Sigmoid colon (tissue), 7 donors: ENCODE data around the gene KRTAP13-1. TPM values are rescaled to one million over a fixed set of nuclear protein-coding genes. Genes with fewer than 3 reads are reported as not detected.

Source experiments
- DNase-seq: peaks from one replicate; pipeline ENCODE4 v3.0.0-alpha.2; 2019
- H3K27ac ChIP-seq, 4 donors: fragments of 200-600 bp; sonication (generic); one replicate each; pipeline ENCODE4 v1.5.1; 2016 to 2019; ENCODE audit warnings: mild to moderate bottlenecking in 1 of 4
- H3K27me3 ChIP-seq, 3 donors: fragments of 200-600 bp; sonication (generic); one replicate each; pipeline ENCODE4 v1.5.1; 2019; ENCODE audit warnings: mild to moderate bottlenecking in 1 of 3
- H3K36me3 ChIP-seq, 4 donors: fragments of 200-600 bp; sonication (generic); one replicate each; pipeline ENCODE4 v1.5.1; 2016 to 2019
- H3K4me1 ChIP-seq, 4 donors: fragments of 200-600 bp; sonication (generic); one replicate each; pipeline ENCODE4 v1.5.1; 2017 to 2019
- H3K4me3 ChIP-seq, 4 donors: fragments of 200-600 bp; sonication (generic); one replicate each; pipeline ENCODE4 v1.5.1; 2017 to 2019; ENCODE audit warnings: mild to moderate bottlenecking in 2 of 4, moderate library complexity in 1 of 4
- H3K9me3 ChIP-seq, 4 donors: fragments of 200-600 bp in 3 of 4; sonication (generic) in 3 of 4; one replicate each; pipeline versions ENCODE4 v1.5.1 to v1.6.1; 2013 to 2019
- CTCF ChIP-seq, 4 experiments: fragments of 450-650 bp in 3 of 4; fragments of 200-600 bp in 1 of 4; IDR thresholded peaks; one replicate each; pipeline ENCODE4 v1.5.1; 2016 to 2019; ENCODE audit warnings: antibody characterized with exemption in 4 of 4, mild to moderate bottlenecking in 3 of 4, moderate library complexity in 2 of 4
- EP300 ChIP-seq, 4 donors: sonication (generic); formaldehyde crosslinking; IDR thresholded peaks; one replicate each; pipeline ENCODE4 v1.6.1; 2017; ENCODE audit warnings: antibody characterized with exemption in 4 of 4
- POLR2A ChIP-seq, 2 donors: fragments of 450-650 bp; IDR thresholded peaks; one replicate each; pipeline ENCODE4 v1.6.1; 2016; ENCODE audit warnings: antibody characterized with exemption in 2 of 2, mild to moderate bottlenecking in 2 of 2, moderate library complexity in 2 of 2
- POLR2AphosphoS5 ChIP-seq, 4 donors: sonication (generic); formaldehyde crosslinking; IDR thresholded peaks; one replicate each; pipeline ENCODE4 v1.6.1; 2017; ENCODE audit warnings: antibody characterized with exemption in 4 of 4
- WGBS, 2 donors: extraction: QIAGEN DNeasy Blood & Tissue Kit; methylation state at CpG; one replicate each; pipeline ENCODE4 v1.1.7; 2013; 5-methylcytosine and 5-hydroxymethylcytosine counted together
- intact Hi-C: fragments of 100-400 bp; cut with DNase I; formaldehyde crosslinking; loops from one replicate; pipeline ENCODE4 v1.15.1; 2023
- polyA plus RNA-seq, 3 donors: library from polyadenylated mRNA; stranded (reverse); fragments of 200-250 nt; gene quantifications; one replicate each; pipeline ENCODE4 v1.2.3, GENCODE V29; 2013
- total RNA-seq, 4 donors: library from RNA; depleted of rRNA; stranded (reverse); fragments of >200 nt; gene quantifications; one replicate each; pipeline ENCODE4 v1.1.0, GENCODE V29; 2016
- donor health status: healthy with polysubstance abuse.
- donor health status: Bipolar disorder and iron deficiency.
- donor health status: healthy.

KRTAP13-1 gene
- not detected for total RNA-seq
- not detected for polyA plus RNA-seq

GRCh38 chr21:30395731-30396130 is at the start of gene KRTAP13-1:
Gene KRTAP13-1 (plus strand): TSS chr21:30396031. CDS start chr21:30396087, 56 bp downstream.
- no peak within 1 kb of the TSS for H3K27ac ChIP-seq
- 67 to 73% methylated on average over 4 of the region's 4 CpGs for WGBS, 2 donors
- no peaks in the 10 kb centered on the region for H3K27me3 ChIP-seq
- no peak for DNase-seq
- peaks cover 0 to 3% (median 0%) of the 10 kb centered on the region in 4 donors for H3K9me3 ChIP-seq
- intact Hi-C loops, result no loop called here
- no peaks in the 10 kb centered on the region for H3K4me1 ChIP-seq
- no peak for TF ChIP-seq POLR2AphosphoS5 (IDR thresholded peaks at IDR 0.05)
- TF ChIP-seq POLR2A (IDR thresholded peaks at IDR 0.05), result no peak
- TF ChIP-seq EP300 (IDR thresholded peaks at IDR 0.05), result no peak
- TF ChIP-seq CTCF (IDR thresholded peaks at IDR 0.05), result no peak
- no peak within 1 kb of the TSS for H3K4me3 ChIP-seq
- no peaks in the 10 kb centered on the region for H3K36me3 ChIP-seq

GRCh38 chr21:30348506-30348905 is 47.3 kb upstream of the KRTAP13-1 start, which contains the start of gene KRTAP23-1:
Gene KRTAP23-1 (minus strand): TSS chr21:30348606. CDS start chr21:30348606, 0 bp downstream.
- Histone ChIP-seq H3K27ac (no peak within 1 kb of the TSS), H3K9me3 (no peaks in the 10 kb centered on the region), H3K36me3 (no peaks in the 10 kb centered on the region), H3K27me3 (no peaks in the 10 kb centered on the region), H3K4me3 (no peak within 1 kb of the TSS), H3K4me1 (no peaks in the 10 kb centered on the region)
- TF ChIP-seq CTCF (IDR thresholded peaks at IDR 0.05) (no peak), POLR2A (IDR thresholded peaks at IDR 0.05) (no peak), POLR2AphosphoS5 (IDR thresholded peaks at IDR 0.05) (no peak), EP300 (IDR thresholded peaks at IDR 0.05) (no peak)
- DNase-seq, result no peak
- 86 to 89% methylated on average over 4 of the region's 4 CpGs for WGBS, 2 donors
- intact Hi-C loops, result no loop called here

- Histone ChIP-seq H3K27ac (no peak overlapping the region), H3K27me3 (no peaks in the 10 kb centered on the region), H3K4me3 (no peak overlapping the region), H3K9me3 (no peaks in the 10 kb centered on the region), H3K36me3 (no peaks in the 10 kb centered on the region), H3K4me1 (no peaks in the 10 kb centered on the region)
- TF ChIP-seq CTCF (IDR thresholded peaks at IDR 0.05), result no peak
- no peak for TF ChIP-seq POLR2AphosphoS5 (IDR thresholded peaks at IDR 0.05)
- TF ChIP-seq POLR2A (IDR thresholded peaks at IDR 0.05), result no peak
- TF ChIP-seq EP300 (IDR thresholded peaks at IDR 0.05), result no peak
- 27 to 45% methylated on average over 3 of the region's 3 CpGs for WGBS, 2 donors
- intact Hi-C loops, result no loop called here
- DNase-seq, result no peak
These were observed 46.3 kb upstream of the KRTAP13-1 start for GRCh38 chr21:30349572-30349971.

- no peak for TF ChIP-seq CTCF (IDR thresholded peaks at IDR 0.05)
- TF ChIP-seq EP300 (IDR thresholded peaks at IDR 0.05), result no peak
- no peak for TF ChIP-seq POLR2AphosphoS5 (IDR thresholded peaks at IDR 0.05)
- no peak for TF ChIP-seq POLR2A (IDR thresholded peaks at IDR 0.05)
- 95 to 98% methylated on average over 1 of the region's 1 CpG for WGBS, 2 donors
- Histone ChIP-seq H3K27me3 (no peaks in the 10 kb centered on the region), H3K4me3 (no peak overlapping the region), H3K4me1 (no peaks in the 10 kb centered on the region), H3K27ac (no peak overlapping the region), H3K36me3 (no peaks in the 10 kb centered on the region), H3K9me3 (no peaks in the 10 kb centered on the region)
- intact Hi-C loops, result no loop called here
- no peak for DNase-seq
These were observed 44.3 kb upstream of the KRTAP13-1 start for GRCh38 chr21:30351534-30351933.
